ENCODE measurements around the gene KLK11.

The KLK11 gene

GRCh38 chr19:51026554-51026831 is at the start of gene KLK11:
Gene KLK11, minus strand, starts transcription at chr19:51026616. Its CDS starts 985 bp downstream, at chr19:51025631.
- no peak for DNase-seq (ENCODE audit: low read depth, low spot score)

GRCh38 chr19:51075998-51076397 is 49.6 kb upstream of the KLK11 start:
- no peak for DNase-seq (ENCODE audit: low read depth, low spot score)

- no peak for DNase-seq (ENCODE audit: low read depth, low spot score)
Measured at GRCh38 chr19:51071095-51071405, 44.6 kb upstream of the KLK11 start.

- no peak for DNase-seq (ENCODE audit: low read depth, low spot score)
Measured at GRCh38 chr19:51070334-51071094, 44.1 kb upstream of the KLK11 start.

- no peak for DNase-seq (ENCODE audit: low read depth, low spot score)
Measured at GRCh38 chr19:51066393-51067186, 40.2 kb upstream of the KLK11 start.

GRCh38 chr19:51065221-51065960 is 39.0 kb upstream of the KLK11 start:
- no peak for DNase-seq (ENCODE audit: low read depth, low spot score)

GRCh38 chr19:51064534-51065220 is 38.3 kb upstream of the KLK11 start, which contains the start of gene KLK13:
Gene KLK13, minus strand, starts transcription at chr19:51065092. Its CDS starts 25 bp downstream, at chr19:51065067.
- no peak for DNase-seq (ENCODE audit: low read depth, low spot score)

- DNase-seq (ENCODE audit: low read depth, low spot score): no peak
Measured at GRCh38 chr19:51063664-51064063, 37.2 kb upstream of the KLK11 start.

- no peak for DNase-seq (ENCODE audit: low read depth, low spot score)
Measured at GRCh38 chr19:51060973-51061372, 34.6 kb upstream of the KLK11 start.

- no peak for DNase-seq (ENCODE audit: low read depth, low spot score)
Measured at GRCh38 chr19:51060336-51060735, 33.9 kb upstream of the KLK11 start.

GRCh38 chr19:51059715-51060114 is 33.3 kb upstream of the KLK11 start:
- no peak for DNase-seq (ENCODE audit: low read depth, low spot score)

- no peak for DNase-seq (ENCODE audit: low read depth, low spot score)
Measured at GRCh38 chr19:51055866-51056265, 29.4 kb upstream of the KLK11 start.

GRCh38 chr19:51047031-51047335 is 20.6 kb upstream of the KLK11 start:
- no peak for DNase-seq (ENCODE audit: low read depth, low spot score)

GRCh38 chr19:51044327-51044726 is 17.9 kb upstream of the KLK11 start:
- DNase-seq (ENCODE audit: low read depth, low spot score): no peak

- DNase-seq (ENCODE audit: low read depth, low spot score): no peak
Measured at GRCh38 chr19:51043497-51043896, 17.1 kb upstream of the KLK11 start.

GRCh38 chr19:51040151-51040550 is 13.7 kb upstream of the KLK11 start:
- no peak for DNase-seq (ENCODE audit: low read depth, low spot score)

- DNase-seq (ENCODE audit: low read depth, low spot score): no peak
Measured at GRCh38 chr19:51036519-51036918, 10.1 kb upstream of the KLK11 start.

- no peak for DNase-seq (ENCODE audit: low read depth, low spot score)
Measured at GRCh38 chr19:51034704-51035103, 8.3 kb upstream of the KLK11 start, which contains the start of gene KLK12. Gene KLK12, minus strand, starts transcription at chr19:51035002. Its CDS starts 381 bp downstream, at chr19:51034621.

- DNase-seq (ENCODE audit: low read depth, low spot score): no peak
Measured at GRCh38 chr19:51031880-51032225, 5.4 kb upstream of the KLK11 start.

GRCh38 chr19:51031220-51031879 is 4.9 kb upstream of the KLK11 start:
- no peak for DNase-seq (ENCODE audit: low read depth, low spot score)

GRCh38 chr19:51030631-51031030 is 4.2 kb upstream of the KLK11 start:
- no peak for DNase-seq (ENCODE audit: low read depth, low spot score)

GRCh38 chr19:51029718-51030117 is 3.3 kb upstream of the KLK11 start:
- no peak for DNase-seq (ENCODE audit: low read depth, low spot score)
